GM18517 (cell line): ENCODE results near the gene LRMDA.

Experiments used
- ATAC-seq: cut with Tn5 transposase; IDR thresholded peaks from one replicate; pipeline ENCODE4 v1.9.1; 2021; ENCODE audit warnings: mild to moderate bottlenecking, moderate library complexity; ENCODE audit not compliant: unreplicated experiment

Gene LRMDA

GRCh38 chr10:76252733-76253132, 821.3 kb downstream of the LRMDA start:
- no peak for ATAC-seq

- no peak for ATAC-seq
Observed at GRCh38 chr10:76255241-76255640, 823.8 kb downstream of the LRMDA start.

DNA sequence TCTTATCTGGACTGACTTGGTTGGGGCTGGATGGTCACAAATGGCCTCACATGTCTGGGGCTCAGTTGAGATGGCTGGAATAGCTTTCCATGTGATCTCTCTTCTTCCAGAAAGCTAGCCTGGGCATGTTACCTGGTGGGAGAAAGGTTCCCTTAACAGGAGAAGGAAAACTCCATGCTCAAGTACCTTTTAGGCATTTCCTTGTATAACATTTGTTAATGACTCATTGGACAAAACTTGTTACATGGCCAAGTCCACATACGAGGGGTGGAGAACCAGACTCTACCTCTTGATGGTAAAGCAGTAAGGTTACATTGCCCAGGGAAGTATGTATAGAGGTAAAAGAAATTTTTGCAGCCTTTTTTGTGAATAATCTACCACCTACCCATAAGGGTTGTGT, 826.4 kb downstream of the LRMDA start:
- no peak for ATAC-seq

GRCh38 chr10:76265441-76266113, 834.2 kb downstream of the LRMDA start:
- ATAC-seq: no peak

DNA sequence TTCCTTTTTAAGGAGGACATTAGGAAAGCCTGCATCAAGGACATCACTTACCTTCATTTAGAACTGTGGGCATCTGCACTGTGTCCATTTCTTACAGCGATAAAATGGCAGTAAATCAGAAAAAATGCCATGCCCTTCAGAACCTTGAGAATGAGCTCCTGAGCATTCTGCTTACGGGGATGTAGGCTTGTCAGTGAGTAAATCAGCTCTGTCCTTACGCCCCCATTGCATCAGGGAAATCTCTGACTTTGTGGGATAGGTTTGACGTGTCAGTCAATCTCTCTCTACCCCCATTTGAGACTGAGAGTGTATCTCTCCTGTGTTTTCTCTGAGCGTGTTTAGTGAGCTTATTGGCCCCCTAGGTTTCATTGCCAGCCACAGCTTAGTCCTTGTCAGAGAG, 837.1 kb downstream of the LRMDA start:
- no peak for ATAC-seq

DNA sequence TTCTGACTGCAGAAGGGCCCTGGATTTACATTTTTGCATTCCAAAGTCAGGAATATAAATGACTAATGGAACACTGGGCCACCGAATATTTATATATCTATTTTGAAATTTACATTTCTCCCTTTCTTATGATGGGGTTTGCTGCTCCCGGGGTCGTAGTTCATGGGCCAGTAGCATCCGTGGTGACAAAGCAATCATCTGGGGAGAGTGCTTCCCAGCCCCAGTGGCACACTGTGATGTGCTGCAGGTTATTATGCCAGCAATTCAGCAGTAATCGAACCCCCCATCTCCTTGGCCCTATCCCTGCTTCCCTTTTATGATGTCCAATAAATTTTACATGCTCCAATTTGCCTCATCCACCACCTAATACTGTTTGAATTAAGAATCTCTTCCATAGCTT, 837.5 kb downstream of the LRMDA start:
- ATAC-seq: no peak

- ATAC-seq: no peak
Observed at GRCh38 chr10:76270464-76270863, 839.0 kb downstream of the LRMDA start.

- no peak for ATAC-seq
Observed at GRCh38 chr10:76274933-76275332, 843.5 kb downstream of the LRMDA start.

DNA sequence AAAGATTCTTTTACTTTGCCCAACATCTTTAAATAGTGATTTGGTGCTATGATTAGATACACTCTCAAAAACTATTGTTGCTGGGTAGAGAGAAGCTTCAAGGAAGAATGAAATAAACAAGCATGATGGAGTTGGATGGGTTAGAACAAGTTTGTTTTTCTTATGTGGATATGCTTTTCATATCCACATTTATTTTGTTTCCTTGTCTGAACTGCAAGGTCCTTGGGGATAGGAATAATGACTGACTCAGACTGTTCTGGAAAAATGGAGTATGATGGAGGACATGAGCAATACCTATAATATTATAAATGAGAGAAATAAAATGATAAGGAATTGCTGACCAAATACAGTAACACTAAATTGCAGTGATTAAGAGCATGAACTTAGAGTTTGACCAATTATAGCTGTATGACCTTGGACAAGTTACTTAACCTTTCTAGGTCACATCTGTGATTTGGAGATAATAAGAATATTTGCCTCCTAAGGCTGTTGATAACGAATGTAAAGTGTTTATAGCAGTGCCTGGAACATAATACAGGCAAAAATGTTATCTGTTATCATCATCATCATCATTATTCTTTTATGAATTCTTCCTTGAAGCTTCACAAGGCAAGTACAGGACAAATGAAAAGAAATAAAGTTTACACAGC, 847.5 kb downstream of the LRMDA start:
- no peak for ATAC-seq

DNA sequence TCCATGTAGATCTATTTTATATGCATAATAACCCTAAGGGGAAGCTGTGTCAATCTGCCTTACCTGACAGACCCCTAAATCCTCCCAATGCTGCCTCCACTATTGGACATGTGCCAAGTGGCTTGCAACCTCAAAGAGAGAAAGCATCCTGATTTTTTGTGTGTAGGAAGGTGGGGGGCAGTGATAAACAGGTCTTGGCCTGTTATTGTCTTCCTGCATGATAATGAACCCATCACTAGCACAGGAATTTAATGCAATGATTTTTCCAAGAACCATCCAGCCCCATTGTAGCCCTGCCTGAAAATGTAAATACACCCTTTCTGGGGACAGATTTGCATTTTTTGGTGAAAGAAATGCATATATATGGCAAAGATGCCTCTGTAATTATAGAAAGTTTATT, 850.2 kb downstream of the LRMDA start:
- no peak for ATAC-seq

DNA sequence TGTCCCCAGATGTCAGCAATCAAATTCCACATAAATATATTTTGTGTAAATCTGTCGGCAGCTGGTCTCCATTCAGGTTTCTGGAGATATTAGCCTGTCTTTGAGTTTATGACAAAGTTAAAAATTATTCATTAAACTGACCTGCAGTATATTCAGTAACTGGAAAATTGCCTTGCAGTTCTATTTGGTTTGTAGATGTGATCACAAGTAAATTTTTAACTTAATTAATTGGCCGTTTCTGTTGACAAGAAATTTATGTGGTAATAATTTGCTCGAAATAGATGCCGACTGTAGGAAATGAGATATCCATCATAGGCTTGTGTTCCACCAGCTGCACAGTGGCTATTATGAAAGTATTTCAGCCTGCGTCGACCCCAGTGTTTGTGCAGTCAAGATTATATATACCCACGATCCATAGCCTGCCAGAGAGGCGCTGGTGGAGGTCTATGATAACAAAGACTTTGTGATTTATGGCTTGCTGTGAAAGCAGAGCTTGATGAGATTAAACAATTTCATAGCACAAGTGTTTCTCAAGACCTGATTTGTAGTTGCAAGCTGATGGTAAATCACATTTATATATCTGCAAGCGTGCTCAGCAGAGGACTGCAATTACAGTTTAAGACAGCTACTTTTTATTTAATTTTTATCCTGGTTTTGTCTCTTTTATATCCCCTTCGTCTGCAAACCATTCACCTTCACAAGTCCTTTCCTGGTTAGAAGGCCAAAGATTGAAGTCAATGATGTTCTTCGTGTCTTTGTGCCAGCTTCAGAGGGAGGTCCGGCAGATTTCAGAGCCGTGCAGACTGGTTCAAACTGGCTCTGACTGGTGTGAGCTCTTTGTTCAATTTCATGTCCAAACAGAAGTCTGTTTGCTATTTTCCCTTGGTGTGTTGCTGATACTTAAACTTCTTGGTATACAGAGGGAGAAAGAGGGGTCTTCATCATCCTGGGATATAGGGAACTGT, 850.9 kb downstream of the LRMDA start:
- no peak for ATAC-seq

- ATAC-seq: no peak
Observed at GRCh38 chr10:76284351-76284750, 852.9 kb downstream of the LRMDA start.

- no peak for ATAC-seq
Observed at GRCh38 chr10:76285012-76285411, 853.6 kb downstream of the LRMDA start.

DNA sequence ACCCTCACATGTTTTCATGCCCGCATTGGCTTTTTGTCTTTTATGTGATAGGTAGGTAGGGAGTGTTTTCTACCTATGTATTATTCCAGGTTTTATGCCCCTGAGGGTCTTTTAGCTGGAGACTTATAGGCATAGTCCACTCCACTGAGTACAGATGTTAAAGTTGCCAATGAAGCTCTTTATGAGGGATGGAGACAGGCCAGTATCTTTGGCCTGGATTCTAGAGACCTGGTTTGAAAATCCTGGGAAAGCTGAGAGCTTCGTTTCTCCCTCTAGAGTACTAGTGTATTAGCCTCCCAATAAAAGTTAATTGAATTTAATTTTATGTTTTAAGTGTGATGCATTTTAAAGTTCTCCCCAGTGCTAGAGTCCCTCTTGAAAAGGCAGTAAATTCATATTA, 854.1 kb downstream of the LRMDA start:
- no peak for ATAC-seq

- no peak for ATAC-seq
Observed at GRCh38 chr10:76286536-76286935, 855.1 kb downstream of the LRMDA start.

DNA sequence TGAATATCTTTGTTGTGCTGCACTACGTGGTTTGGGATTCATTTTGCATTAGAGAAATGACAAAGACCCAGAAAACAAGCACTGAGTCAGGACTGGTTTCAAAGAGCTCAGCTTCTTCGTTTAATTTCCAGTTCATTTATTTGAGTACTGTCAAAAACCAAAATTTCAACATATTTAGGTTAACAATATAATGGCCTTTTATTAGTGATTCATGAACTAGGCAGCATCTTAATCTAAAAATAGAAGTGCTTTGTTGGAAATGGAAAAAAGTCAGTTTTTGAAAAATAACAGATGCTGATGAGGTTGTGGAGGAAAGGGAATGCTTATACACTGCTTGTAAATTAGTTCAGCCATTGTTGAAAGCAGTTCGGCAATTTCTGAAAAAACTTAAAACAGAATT, 856.4 kb downstream of the LRMDA start:
- ATAC-seq: no peak

DNA sequence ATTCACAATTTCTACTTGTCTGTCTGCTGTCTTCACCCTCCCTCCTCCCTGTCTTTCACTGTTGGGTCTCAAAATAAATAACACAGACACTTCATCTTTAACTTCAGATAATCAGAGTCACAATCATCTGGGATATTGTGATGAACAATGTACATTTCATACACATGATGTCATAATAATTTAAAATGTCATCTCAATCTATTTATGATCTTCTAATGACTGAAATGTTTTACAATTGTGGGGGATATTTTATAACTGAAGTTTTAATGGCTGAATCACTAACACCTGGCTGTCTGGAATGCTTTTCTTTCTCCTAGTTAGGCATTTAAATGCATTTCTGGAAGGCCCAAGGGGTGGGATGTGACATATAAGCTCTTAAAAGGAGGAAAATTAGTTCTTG, 859.8 kb downstream of the LRMDA start:
- ATAC-seq: no peak

DNA sequence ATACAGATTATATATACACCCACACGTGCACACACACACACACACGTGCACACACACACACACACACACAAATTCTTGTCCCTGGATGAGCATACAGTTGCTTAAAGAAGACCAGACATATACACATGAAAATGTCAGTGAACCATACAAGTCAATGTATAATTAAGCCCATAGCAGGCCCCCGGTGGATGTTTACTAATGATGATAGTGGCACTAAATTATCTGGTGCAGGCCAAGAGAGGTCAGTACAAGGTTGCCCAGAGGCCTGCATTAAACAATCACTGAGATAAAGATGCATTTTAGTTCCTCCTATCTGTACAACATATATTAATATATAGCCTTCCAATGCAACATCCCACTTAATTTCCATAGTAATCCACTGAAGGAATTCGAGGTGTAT, 860.5 kb downstream of the LRMDA start:
- ATAC-seq: no peak

DNA sequence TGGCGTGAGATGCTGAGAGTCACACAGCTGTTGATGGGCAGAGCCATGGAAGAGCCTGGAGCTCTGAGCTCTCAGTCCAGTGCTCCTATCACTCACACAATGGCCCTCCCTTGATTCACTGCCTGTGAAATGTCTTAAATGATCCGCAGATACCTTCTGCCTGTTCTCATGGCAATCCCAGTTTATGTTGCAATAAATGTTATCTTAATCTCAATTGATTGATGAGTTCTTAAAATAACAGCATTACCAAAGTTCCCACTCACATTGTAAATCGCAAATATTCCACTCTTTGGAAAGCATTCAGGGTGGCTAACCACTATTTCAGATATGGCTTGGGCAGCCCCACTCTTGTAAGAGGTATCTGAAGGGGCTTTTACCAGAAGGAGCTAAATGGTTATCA, 865.5 kb downstream of the LRMDA start:
- no peak for ATAC-seq

- no peak for ATAC-seq
Observed at GRCh38 chr10:76297358-76297757, 865.9 kb downstream of the LRMDA start.

DNA sequence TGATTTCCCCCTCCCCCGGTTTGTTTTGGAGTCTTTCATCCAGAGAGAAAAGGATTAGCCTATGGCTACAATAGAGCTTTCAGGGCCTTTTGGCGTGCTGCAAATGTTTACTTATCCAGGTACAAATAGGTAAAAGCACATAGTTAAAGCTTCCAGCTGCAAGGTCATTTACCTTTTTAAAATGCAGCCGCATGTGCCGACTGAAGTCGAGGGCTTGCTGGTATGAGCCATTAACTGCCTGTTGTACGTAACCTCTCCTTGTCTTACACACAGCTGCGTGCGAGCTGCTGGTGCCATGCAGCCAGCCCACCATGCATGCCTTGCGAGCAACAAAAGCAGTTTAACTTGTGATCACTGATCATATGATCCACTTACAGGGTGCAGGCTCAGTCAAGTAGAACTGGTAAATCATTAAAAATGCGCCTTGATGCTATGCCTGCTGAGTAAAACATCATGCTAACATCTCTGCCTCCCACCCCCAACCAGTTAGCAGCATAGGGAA, 866.4 kb downstream of the LRMDA start:
- ATAC-seq: no peak

- ATAC-seq: no peak
Observed at GRCh38 chr10:76298329-76298728, 866.9 kb downstream of the LRMDA start.
